Smooth muscle cell of the brain vasculature (primary cell): Measurements from ENCODE around the gene NTM.

Source experiments
- DNase-seq: peaks from one replicate; pipeline ENCODE4 v3.0.0-alpha.2; 2012; ENCODE audit warnings: low read depth, low spot score

NTM gene

GRCh38 chr11:131999084-131999483, 628.7 kb downstream of the NTM start:
- no peak for DNase-seq

- no peak for DNase-seq
These were observed 629.5 kb downstream of the NTM start for GRCh38 chr11:131999955-132000354.

- no peak for DNase-seq
These were observed 635.5 kb downstream of the NTM start for GRCh38 chr11:132005887-132006286.

- no peak for DNase-seq
These were observed 636.6 kb downstream of the NTM start for GRCh38 chr11:132006884-132007580.

- DNase-seq: no peak
These were observed 637.8 kb downstream of the NTM start for GRCh38 chr11:132008226-132008625.

GRCh38 chr11:132008872-132009271, 638.5 kb downstream of the NTM start:
- no peak for DNase-seq

- no peak for DNase-seq
These were observed 649.6 kb downstream of the NTM start for GRCh38 chr11:132020001-132020400.

GRCh38 chr11:132022285-132022684, 651.9 kb downstream of the NTM start:
- no peak for DNase-seq

- DNase-seq: no peak
These were observed 652.5 kb downstream of the NTM start for GRCh38 chr11:132022733-132023478.

GRCh38 chr11:132024587-132025295, 654.3 kb downstream of the NTM start:
- DNase-seq: no peak

- no peak for DNase-seq
These were observed 656.3 kb downstream of the NTM start for GRCh38 chr11:132026746-132027145.

GRCh38 chr11:132028380-132029240, 658.2 kb downstream of the NTM start:
- no peak for DNase-seq

- no peak for DNase-seq
These were observed 660.5 kb downstream of the NTM start for GRCh38 chr11:132030896-132031295.

- DNase-seq: no peak
These were observed 662.1 kb downstream of the NTM start for GRCh38 chr11:132032555-132032954.

GRCh38 chr11:132033051-132033450, 662.6 kb downstream of the NTM start:
- DNase-seq: no peak

- DNase-seq: no peak
These were observed 664.8 kb downstream of the NTM start for GRCh38 chr11:132035228-132035627.

- no peak for DNase-seq
These were observed 665.4 kb downstream of the NTM start for GRCh38 chr11:132035766-132036165.

- no peak for DNase-seq
These were observed 665.8 kb downstream of the NTM start for GRCh38 chr11:132036220-132036619.

GRCh38 chr11:132036746-132037466, 666.5 kb downstream of the NTM start:
- no peak for DNase-seq

GRCh38 chr11:132037467-132037862, 667.0 kb downstream of the NTM start:
- no peak for DNase-seq

- DNase-seq: no peak
These were observed 667.5 kb downstream of the NTM start for GRCh38 chr11:132037956-132038355.
